ENCODE results near the gene NXPE3. TPM values are rescaled to one million over a fixed set of nuclear protein-coding genes. Genes with fewer than 3 reads are reported as not detected.

The NXPE3 gene
- polyA plus RNA-seq, 2 donors: 0.94 to 1.8 TPM

DNA sequence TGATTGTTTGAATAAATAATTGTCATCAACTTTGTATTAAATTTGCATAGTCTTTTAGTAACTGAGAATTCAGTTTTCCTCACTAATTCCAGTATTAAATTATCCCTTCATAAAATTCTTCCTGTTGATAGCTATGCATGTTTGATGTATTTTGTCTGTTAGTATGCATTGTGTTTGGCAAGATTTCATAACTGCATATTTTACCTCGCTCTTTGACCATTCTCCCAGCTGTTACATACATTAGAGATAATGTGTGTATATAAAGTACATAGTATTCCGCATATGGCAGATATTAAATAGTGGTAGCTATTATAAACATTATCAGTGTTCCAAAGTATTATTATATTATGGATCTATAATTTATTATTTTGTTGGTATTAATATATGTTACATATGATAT is 59.7 kb downstream of the NXPE3 start:
- H3K36me3 ChIP-seq (ENCODE audit: control insufficient read depth in 2 of 2, insufficient read depth in 2 of 2, low read length in 1 of 2): no peaks in the 10 kb centered on the region
- 87 to 95% methylated on average over 2 of the region's 2 CpGs for WGBS, 2 donors
- H3K4me1 ChIP-seq (ENCODE audit: control insufficient read depth in 2 of 2, insufficient read depth in 2 of 2, low read length in 1 of 2): no peaks in the 10 kb centered on the region
- no peak overlapping the region for H3K4me3 ChIP-seq (ENCODE audit: low read depth in 1 of 2, low read length in 2 of 2)
- H3K27me3 ChIP-seq (ENCODE audit: control insufficient read depth in 1 of 2, insufficient read depth in 2 of 2, low read length in 2 of 2): no peaks in the 10 kb centered on the region
- H3K27ac ChIP-seq (ENCODE audit: low read depth in 2 of 2, low read length in 1 of 2): no peak overlapping the region
- H3K9me3 ChIP-seq (ENCODE audit: control insufficient read depth in 2 of 2, insufficient read depth in 1 of 2, low read depth in 1 of 2, low read length in 1 of 2): no peaks in the 10 kb centered on the region

DNA sequence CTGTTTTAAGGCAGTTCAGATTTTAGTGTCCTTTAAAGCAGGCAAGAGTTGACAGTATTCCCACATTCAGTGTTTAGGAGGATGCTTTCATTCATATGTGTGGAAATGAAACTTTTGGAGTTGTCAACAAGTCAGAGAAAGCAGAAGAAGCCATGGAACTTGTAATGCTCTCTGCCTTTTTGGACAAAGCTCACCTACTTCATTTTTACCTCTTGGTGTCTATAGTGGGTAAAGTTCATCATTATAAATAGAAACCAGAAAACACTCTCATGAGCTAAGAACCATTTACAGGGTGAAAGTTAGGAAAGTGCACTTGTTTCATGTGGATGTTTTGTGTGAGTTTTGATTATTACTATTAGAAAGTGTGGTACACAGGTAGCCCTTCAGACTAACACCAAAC is 61.1 kb downstream of the NXPE3 start:
- Histone ChIP-seq H3K9me3 (ENCODE audit: control insufficient read depth in 2 of 2, insufficient read depth in 1 of 2, low read depth in 1 of 2, low read length in 1 of 2) (no peaks in the 10 kb centered on the region), H3K27me3 (ENCODE audit: control insufficient read depth in 1 of 2, insufficient read depth in 2 of 2, low read length in 2 of 2) (no peaks in the 10 kb centered on the region), H3K27ac (ENCODE audit: low read depth in 2 of 2, low read length in 1 of 2) (no peak overlapping the region), H3K4me3 (ENCODE audit: low read depth in 1 of 2, low read length in 2 of 2) (no peak overlapping the region), H3K4me1 (ENCODE audit: control insufficient read depth in 2 of 2, insufficient read depth in 2 of 2, low read length in 1 of 2) (no peaks in the 10 kb centered on the region), H3K36me3 (ENCODE audit: control insufficient read depth in 2 of 2, insufficient read depth in 2 of 2, low read length in 1 of 2) (no peaks in the 10 kb centered on the region)

DNA sequence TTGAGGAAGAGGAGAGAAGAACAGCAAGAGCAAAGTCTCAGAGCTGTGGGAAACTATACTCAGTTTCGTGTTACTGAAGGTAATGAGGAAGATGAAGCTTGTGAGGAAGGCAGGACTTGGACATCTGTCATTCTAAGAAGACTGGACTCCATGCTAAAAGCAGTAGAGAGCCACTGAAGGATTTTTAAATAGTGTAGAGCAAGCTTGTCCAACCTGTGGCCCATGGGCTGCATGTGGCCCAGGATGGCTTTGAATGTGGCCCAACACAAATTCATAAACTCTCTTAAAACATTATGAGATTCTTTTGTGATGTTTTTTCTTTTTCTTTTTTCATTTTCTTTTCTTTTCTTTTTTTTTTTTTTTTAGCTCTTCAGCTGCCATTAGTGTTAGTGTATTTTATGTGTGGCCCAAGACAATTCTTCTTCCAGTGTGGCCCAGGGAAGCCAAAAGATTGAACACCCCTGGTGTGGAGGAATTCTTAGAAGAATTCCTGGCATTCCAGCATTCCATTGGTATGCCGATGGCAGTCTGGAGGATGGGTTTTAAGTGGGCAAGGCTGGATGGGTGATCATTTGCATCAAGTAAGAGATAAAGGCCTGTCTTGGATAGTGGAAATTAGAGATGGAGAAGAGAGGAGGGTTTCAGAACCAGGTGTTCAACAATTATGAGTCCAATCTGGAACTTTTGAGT is 63.4 kb downstream of the NXPE3 start:
- H3K36me3 ChIP-seq (ENCODE audit: control insufficient read depth in 2 of 2, insufficient read depth in 2 of 2, low read length in 1 of 2): no peaks in the 10 kb centered on the region
- H3K9me3 ChIP-seq (ENCODE audit: control insufficient read depth in 2 of 2, insufficient read depth in 1 of 2, low read depth in 1 of 2, low read length in 1 of 2): no peaks in the 10 kb centered on the region
- no peak overlapping the region for H3K27ac ChIP-seq (ENCODE audit: low read depth in 2 of 2, low read length in 1 of 2)
- no peak overlapping the region for H3K4me3 ChIP-seq (ENCODE audit: low read depth in 1 of 2, low read length in 2 of 2)
- 86 to 90% methylated on average over 2 of the region's 2 CpGs for WGBS, 2 donors
- no peaks in the 10 kb centered on the region for H3K4me1 ChIP-seq (ENCODE audit: control insufficient read depth in 2 of 2, insufficient read depth in 2 of 2, low read length in 1 of 2)
- no peaks in the 10 kb centered on the region for H3K27me3 ChIP-seq (ENCODE audit: control insufficient read depth in 1 of 2, insufficient read depth in 2 of 2, low read length in 2 of 2)

DNA sequence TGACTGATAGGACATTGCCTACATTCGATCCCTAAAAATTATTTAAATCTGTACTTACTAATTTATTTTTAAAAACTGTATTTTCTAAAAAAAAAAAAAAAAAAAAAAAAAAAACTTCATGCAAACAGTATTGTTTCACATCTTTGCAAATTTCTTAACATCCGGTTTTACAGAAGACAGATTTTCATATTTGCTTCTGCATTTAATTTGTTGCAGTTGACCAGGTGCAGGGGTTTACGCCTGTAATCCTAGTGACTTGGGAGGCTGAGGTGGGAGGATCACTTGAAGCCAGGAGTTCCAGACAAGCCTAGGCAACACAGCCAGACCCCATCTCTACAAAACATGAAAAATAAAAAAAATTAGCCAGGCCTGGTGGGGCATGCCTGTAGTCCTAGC is 63.9 kb downstream of the NXPE3 start:
- no peaks in the 10 kb centered on the region for H3K9me3 ChIP-seq (ENCODE audit: control insufficient read depth in 2 of 2, insufficient read depth in 1 of 2, low read depth in 1 of 2, low read length in 1 of 2)
- WGBS, 2 donors: 79 to 97% methylated on average over 3 of the region's 3 CpGs

DNA sequence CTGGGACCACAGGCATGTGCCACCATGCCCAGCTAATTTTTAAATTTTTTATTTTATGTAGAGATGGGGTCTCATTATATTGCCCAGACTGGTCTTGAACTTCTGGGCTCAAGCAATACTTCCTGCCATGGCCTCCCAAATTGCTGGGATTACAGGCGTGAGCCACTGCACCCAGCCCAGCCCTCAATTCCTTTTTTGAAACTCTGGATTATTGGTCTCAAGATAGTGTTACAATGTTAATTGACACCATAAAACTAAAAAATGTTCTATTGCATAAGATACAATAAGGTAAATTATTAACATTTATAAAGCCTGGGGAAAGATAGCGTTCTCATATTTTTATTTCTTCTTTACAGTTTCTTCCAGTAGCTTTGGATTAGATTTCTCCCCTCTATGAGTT is 66.4 kb downstream of the NXPE3 start:
- Histone ChIP-seq H3K36me3 (ENCODE audit: control insufficient read depth in 2 of 2, insufficient read depth in 2 of 2, low read length in 1 of 2) (no peaks in the 10 kb centered on the region), H3K27me3 (ENCODE audit: control insufficient read depth in 1 of 2, insufficient read depth in 2 of 2, low read length in 2 of 2) (no peaks in the 10 kb centered on the region), H3K4me3 (ENCODE audit: low read depth in 1 of 2, low read length in 2 of 2) (no peak overlapping the region), H3K9me3 (ENCODE audit: control insufficient read depth in 2 of 2, insufficient read depth in 1 of 2, low read depth in 1 of 2, low read length in 1 of 2) (no peaks in the 10 kb centered on the region), H3K27ac (ENCODE audit: low read depth in 2 of 2, low read length in 1 of 2) (no peak overlapping the region), H3K4me1 (ENCODE audit: control insufficient read depth in 2 of 2, insufficient read depth in 2 of 2, low read length in 1 of 2) (no peaks in the 10 kb centered on the region)
- WGBS, 2 donors: 82 to 98% methylated on average over 2 of the region's 2 CpGs

More for the DNA sequence above, 63.9 kb downstream of the NXPE3 start:
- Histone ChIP-seq H3K27me3 (ENCODE audit: control insufficient read depth in 1 of 2, insufficient read depth in 2 of 2, low read length in 2 of 2) (no peaks in the 10 kb centered on the region), H3K4me3 (ENCODE audit: low read depth in 1 of 2, low read length in 2 of 2) (no peak overlapping the region), H3K4me1 (ENCODE audit: control insufficient read depth in 2 of 2, insufficient read depth in 2 of 2, low read length in 1 of 2) (no peaks in the 10 kb centered on the region), H3K27ac (ENCODE audit: low read depth in 2 of 2, low read length in 1 of 2) (no peak overlapping the region), H3K36me3 (ENCODE audit: control insufficient read depth in 2 of 2, insufficient read depth in 2 of 2, low read length in 1 of 2) (no peaks in the 10 kb centered on the region)

DNA sequence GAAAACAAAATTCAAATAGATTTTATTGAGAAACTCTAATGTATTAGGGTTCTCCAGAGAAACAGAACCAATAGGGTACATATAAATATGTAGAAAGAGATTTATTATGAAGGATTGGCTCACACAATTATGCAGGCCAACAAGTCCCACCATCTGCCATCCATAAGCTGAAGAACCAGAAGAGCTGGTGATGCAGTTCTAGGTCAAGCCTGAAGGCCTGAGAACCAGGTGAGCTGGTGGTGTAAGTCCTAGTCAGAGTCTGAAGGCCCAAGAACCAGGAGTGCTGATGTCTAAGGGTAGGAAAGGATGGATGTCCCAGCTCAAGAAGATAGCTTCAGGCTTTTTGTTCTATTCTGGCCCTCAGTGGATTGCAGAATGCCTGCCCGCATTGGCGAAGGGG is 67.7 kb downstream of the NXPE3 start:
- Histone ChIP-seq H3K27me3 (ENCODE audit: control insufficient read depth in 1 of 2, insufficient read depth in 2 of 2, low read length in 2 of 2) (no peaks in the 10 kb centered on the region), H3K9me3 (ENCODE audit: control insufficient read depth in 2 of 2, insufficient read depth in 1 of 2, low read depth in 1 of 2, low read length in 1 of 2) (no peaks in the 10 kb centered on the region), H3K36me3 (ENCODE audit: control insufficient read depth in 2 of 2, insufficient read depth in 2 of 2, low read length in 1 of 2) (no peaks in the 10 kb centered on the region), H3K4me1 (ENCODE audit: control insufficient read depth in 2 of 2, insufficient read depth in 2 of 2, low read length in 1 of 2) (no peaks in the 10 kb centered on the region), H3K27ac (ENCODE audit: low read depth in 2 of 2, low read length in 1 of 2) (peak overlapping the region in 1 of 2 donors; percentile 29), H3K4me3 (ENCODE audit: low read depth in 1 of 2, low read length in 2 of 2) (no peak overlapping the region)
- WGBS, 2 donors: 90 to 94% methylated on average over 2 of the region's 2 CpGs

DNA sequence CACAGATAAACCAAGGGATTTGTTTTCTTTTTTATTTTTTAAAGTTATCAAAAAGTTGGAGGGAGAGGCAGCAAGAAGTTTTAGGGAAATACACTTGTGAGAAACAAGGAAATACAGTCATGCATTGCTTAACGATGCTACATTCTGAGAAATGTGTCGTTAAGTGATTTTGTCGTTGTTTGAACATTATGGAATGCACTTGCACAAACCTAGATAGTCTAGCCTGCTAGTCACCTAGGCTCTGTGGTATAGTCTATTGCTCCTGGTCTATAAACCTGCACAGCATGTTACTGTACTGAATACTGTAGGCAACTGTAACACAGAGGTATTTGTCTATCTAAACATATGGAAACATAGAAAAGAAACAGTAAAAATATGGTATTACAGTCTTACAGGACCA is 68.3 kb downstream of the NXPE3 start:
- H3K4me1 ChIP-seq (ENCODE audit: control insufficient read depth in 2 of 2, insufficient read depth in 2 of 2, low read length in 1 of 2): no peaks in the 10 kb centered on the region
- H3K9me3 ChIP-seq (ENCODE audit: control insufficient read depth in 2 of 2, insufficient read depth in 1 of 2, low read depth in 1 of 2, low read length in 1 of 2): no peaks in the 10 kb centered on the region
- no peaks in the 10 kb centered on the region for H3K27me3 ChIP-seq (ENCODE audit: control insufficient read depth in 1 of 2, insufficient read depth in 2 of 2, low read length in 2 of 2)
- WGBS, 2 donors: 47 to 77% methylated on average over 3 of the region's 3 CpGs
- H3K27ac ChIP-seq (ENCODE audit: low read depth in 2 of 2, low read length in 1 of 2): no peak overlapping the region
- no peaks in the 10 kb centered on the region for H3K36me3 ChIP-seq (ENCODE audit: control insufficient read depth in 2 of 2, insufficient read depth in 2 of 2, low read length in 1 of 2)
- H3K4me3 ChIP-seq (ENCODE audit: low read depth in 1 of 2, low read length in 2 of 2): no peak overlapping the region

DNA sequence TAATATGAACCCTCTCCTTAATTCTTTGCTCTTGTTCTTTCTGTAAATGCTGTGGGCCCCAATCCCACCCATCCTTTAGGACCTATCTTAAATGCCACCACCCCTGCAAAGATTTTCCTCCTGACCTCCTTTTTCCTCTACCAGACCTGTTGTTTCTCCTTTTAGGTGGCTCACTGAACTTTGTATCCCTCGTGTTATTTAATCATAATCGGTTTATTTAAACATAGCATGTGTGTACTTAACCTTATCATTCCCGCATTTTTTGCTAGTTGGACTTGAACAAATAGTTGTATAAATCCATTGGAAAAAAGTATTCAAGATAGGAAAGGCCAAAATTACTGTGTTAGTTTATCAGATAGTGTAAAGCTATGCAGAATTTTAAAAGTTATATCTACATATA is 69.3 kb downstream of the NXPE3 start:
- Histone ChIP-seq H3K27me3 (ENCODE audit: control insufficient read depth in 1 of 2, insufficient read depth in 2 of 2, low read length in 2 of 2) (no peaks in the 10 kb centered on the region), H3K9me3 (ENCODE audit: control insufficient read depth in 2 of 2, insufficient read depth in 1 of 2, low read depth in 1 of 2, low read length in 1 of 2) (no peaks in the 10 kb centered on the region), H3K4me1 (ENCODE audit: control insufficient read depth in 2 of 2, insufficient read depth in 2 of 2, low read length in 1 of 2) (peaks cover 0 to 3% of the 10 kb centered on the region in 2 donors), H3K36me3 (ENCODE audit: control insufficient read depth in 2 of 2, insufficient read depth in 2 of 2, low read length in 1 of 2) (peaks cover 0 to 6% of the 10 kb centered on the region in 2 donors), H3K27ac (ENCODE audit: low read depth in 2 of 2, low read length in 1 of 2) (peak overlapping the region in 1 of 2 donors; percentile 37), H3K4me3 (ENCODE audit: low read depth in 1 of 2, low read length in 2 of 2) (peak overlapping the region in 1 of 2 donors; percentile 84)
- 30 to 42% methylated on average over 3 of the region's 3 CpGs for WGBS, 2 donors

DNA sequence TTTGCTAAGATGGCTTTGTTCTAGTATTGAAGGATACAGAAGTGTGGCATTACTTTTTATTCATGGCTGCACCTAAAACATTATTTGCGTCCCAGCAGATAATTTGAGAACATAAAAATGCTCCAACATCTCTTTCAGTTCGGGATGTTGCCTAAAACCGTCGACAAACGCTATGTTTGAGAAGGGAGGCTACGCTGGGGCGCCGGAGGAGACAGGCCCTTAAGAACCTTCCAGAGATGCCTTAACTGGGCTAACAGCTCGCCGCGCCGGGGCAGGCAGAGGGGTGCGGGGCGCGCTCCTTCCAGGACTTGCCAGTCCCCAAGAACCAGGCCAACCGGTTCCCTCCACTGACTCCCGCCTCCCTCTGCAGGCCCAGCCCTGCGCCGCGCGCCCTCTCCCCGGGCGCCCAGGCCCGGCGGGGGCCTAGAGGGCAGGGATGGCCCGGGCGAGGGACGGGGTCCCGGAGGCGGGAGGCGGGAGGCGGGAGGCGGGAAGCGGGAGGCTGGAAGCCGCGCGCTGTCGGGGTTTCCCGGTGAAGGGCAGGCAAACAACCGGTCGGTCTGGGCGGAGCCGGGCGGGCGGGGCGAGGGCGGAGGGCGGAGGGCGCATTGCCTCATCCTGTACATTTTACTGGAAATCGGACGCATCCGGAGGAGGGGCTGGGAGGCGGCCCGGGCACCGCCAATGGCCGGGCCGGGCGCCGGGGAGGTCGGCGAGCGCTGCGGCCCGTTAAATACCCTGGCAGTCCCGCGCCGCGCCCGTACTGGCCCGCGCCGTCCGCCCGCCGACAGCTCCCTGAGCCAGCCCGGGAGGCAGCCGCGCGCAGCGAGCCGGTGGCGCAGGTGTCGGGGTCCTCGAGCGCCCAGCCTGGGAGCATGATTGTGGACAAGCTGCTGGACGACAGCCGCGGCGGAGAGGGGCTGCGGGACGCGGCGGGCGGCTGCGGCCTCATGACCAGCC is 70.0 kb downstream of the NXPE3 start, which contains the start of gene NFKBIZ:
Gene NFKBIZ (plus strand): TSS at position 761 of the 960 bp plus-strand sequence. CDS start 115 bp downstream, at position 876.
- H3K4me1 ChIP-seq (ENCODE audit: control insufficient read depth in 2 of 2, insufficient read depth in 2 of 2, low read length in 1 of 2): peaks cover 0 to 7% of the 10 kb centered on the region in 2 donors

More for the DNA sequence above, 70.0 kb downstream of the NXPE3 start, which contains the start of gene NFKBIZ:
- H3K36me3 ChIP-seq (ENCODE audit: control insufficient read depth in 2 of 2, insufficient read depth in 2 of 2, low read length in 1 of 2): peaks cover 0 to 9% of the 10 kb centered on the region in 2 donors
- peak within 1 kb of the TSS; percentile 84 to 96 for H3K4me3 ChIP-seq (ENCODE audit: low read depth in 1 of 2, low read length in 2 of 2)
- H3K27me3 ChIP-seq (ENCODE audit: control insufficient read depth in 1 of 2, insufficient read depth in 2 of 2, low read length in 2 of 2): no peaks in the 10 kb centered on the region
- peak within 1 kb of the TSS; percentile 94 to 100 for H3K27ac ChIP-seq (ENCODE audit: low read depth in 2 of 2, low read length in 1 of 2)
- 1 to 2% methylated on average over 69 to 95 of the region's 95 CpGs for WGBS, 2 donors
- no peaks in the 10 kb centered on the region for H3K9me3 ChIP-seq (ENCODE audit: control insufficient read depth in 2 of 2, insufficient read depth in 1 of 2, low read depth in 1 of 2, low read length in 1 of 2)

All from esophagus (tissue), 2 donors.